ENCODE results near the gene DOHH.
"Not testable (repeated sequence)": the region's sequence is repeated elsewhere in the genome, so short reads cannot be mapped to it uniquely, and the experiment has no call there.

Gene DOHH

DNA sequence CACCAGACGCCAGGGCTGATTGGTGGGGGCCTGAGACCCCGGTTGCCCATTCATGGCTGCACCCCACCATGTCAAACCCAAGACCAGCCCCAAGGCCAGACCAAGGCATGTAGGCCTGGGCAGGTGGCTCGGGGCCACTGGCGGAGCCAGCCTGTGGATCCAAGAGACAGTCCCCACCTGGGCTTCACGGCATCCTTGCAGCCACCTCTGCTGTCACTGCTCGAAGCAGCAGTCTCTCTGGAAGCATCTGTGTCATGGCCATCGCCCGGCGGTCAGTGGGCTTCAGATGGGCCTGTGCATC, 34.7 kb upstream of the DOHH start:
- no peak overlapping the region for H3K27ac ChIP-seq
- no peak for DNase-seq (ENCODE audit: low read depth, low spot score)

DNA sequence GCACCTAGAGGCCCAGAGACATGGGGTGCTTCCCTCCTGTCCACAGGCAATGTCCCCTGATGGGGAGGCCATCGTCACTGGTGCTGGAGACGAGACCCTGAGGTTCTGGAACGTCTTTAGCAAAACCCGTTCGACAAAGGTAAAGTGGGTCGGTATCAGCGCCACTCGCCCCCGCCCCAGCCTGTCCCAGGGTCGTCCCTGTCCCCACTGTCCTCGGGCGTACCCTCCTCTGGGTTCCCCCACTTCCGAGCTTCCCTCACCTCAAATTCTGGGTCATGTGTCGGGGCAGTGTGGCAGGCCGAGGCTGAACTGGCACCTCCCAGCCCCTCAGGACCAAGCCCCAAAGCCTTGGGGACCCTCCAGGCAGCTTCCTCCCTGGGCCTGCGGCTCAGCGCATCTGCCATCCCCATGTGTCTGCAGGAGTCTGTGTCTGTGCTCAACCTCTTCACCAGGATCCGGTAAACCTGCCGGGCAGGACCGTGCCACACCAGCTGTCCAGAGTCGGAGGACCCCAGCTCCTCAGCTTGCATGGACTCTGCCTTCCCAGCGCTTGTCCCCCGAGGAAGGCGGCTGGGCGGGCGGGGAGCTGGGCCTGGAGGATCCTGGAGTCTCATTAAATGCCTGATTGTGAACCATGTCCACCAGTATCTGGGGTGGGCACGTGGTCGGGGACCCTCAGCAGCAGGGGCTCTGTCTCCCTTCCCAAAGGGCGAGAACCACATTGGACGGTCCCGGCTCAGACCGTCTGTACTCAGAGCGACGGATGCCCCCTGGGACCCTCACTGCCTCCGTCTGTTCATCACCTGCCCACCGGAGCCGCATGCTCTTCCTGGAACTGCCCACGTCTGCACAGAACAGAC, 34.1 kb upstream of the DOHH start:
- DNase-seq (ENCODE audit: low read depth, low spot score), result no peak
- H3K27ac ChIP-seq, result no peak overlapping the region

DNA sequence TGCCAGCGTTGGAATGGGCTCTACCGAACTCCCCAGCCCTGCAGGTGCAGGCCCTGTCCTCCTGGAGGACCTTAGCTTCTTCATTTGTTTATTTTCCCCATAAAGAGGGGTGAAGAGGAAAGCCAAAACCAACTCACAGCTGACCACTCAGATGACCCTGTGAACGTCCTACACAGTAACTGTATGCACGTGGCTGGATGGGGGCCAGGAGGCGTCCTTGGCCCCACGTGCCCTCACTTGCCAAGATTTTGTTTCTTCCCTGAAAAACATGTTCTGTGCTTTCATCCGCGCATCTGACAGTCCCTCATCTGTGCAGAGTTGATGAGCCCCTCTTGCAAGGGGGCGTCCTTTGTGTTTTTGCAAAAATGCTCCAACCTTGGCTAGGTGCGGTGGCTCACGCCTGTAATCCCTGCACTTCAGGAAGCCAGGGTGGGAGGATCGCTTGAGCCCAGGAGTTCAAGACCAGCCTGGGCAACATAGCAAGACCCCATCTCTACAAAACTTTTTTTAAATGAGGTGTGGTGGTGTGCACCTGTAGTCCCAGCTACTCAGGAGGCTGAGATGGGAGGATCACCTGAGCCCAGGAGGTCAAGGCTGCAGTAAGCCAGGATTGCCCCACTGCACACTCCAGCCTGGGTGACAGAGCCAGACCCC, 33.2 kb upstream of the DOHH start:
- no peak for DNase-seq (ENCODE audit: low read depth, low spot score)
- no peak overlapping the region for H3K27ac ChIP-seq

DNA sequence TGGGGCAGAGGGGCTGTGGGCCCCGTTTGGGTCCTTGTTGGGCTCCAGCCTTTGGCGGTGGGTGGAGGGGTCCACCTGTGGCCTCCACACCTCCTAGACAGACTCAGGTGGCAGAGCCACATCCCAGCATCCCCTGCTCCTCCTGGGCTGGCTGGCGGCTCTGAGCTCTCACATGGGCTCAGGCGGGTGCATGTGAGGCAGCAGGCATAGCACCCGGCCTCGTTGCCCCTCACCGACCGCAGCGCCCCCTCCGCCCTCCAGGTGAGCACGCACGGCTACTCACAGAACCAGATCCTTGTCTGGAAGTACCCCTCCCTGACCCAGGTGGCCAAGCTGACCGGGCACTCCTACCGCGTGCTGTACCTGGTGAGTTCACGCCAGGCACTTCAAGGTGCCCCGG, 32.6 kb upstream of the DOHH start:
- no peak for DNase-seq (ENCODE audit: low read depth, low spot score)
- H3K27ac ChIP-seq, result no peak overlapping the region

DNA sequence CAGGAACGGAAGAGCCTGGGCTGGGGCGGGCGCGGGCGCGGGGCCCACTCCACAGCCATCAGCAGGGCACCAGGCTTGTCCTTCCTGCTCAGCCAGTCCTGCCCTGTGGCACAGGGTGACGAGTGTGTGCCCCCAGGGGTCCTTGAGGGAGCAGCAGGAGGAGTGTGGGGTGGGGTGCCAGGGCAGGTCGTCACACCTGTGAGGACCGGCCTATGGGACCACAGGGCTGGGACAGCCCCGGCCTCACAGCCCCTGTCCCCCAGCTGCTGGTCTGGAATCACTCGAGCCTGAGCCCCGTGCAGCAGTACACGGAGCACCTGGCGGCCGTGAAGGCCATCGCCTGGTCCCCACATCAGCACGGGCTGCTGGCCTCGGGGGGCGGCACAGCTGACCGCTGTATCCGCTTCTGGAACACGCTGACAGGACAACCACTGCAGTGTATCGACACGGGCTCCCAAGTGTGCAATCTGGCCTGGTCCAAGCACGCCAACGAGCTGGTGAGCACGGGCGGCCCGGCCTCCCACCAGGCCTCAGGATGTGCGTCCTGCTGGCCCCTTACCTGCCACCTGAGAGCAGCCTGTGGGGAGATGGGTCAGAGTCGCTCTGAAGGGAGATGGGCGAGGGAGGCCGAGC, 31.8 kb upstream of the DOHH start:
- DNase-seq (ENCODE audit: low read depth, low spot score), result no peak
- no peak overlapping the region for H3K27ac ChIP-seq

DNA sequence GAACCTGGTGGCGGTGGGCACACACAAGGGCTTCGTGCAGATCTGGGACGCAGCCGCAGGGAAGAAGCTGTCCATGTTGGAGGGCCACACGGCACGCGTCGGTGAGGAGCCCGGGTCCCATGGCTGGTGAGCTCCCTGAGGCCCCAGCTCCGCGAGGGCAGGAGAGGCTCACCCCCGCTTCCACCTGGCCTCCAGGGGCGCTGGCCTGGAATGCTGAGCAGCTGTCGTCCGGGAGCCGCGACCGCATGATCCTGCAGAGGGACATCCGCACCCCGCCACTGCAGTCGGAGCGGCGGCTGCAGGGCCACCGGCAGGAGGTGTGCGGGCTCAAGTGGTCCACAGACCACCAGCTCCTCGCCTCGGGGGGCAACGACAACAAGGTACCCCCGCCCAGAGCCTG, 31.2 kb upstream of the DOHH start:
- no peak for DNase-seq (ENCODE audit: low read depth, low spot score)
- H3K27ac ChIP-seq, result no peak overlapping the region

DNA sequence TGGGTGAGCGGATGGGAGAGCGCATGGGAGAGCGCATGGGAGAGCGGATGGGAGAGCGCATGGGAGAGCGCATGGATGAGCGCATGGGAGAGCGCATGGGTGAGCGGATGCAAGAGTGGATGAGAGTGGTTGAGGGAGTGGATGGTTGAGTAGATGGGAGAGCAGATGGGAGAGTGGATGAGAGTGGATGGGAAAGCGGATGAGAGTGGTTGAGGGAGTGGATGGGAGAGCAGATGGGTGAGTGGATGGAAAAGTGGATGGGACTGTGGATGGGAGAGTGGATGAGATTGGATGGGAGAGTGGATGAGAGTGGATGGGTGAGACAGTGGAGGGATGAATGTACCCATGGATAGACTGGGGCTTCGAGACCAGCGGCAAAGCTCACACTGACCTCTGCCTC, 29.9 kb upstream of the DOHH start:
- no peak overlapping the region for H3K27ac ChIP-seq
- DNase-seq (ENCODE audit: low read depth, low spot score), result no peak

DNA sequence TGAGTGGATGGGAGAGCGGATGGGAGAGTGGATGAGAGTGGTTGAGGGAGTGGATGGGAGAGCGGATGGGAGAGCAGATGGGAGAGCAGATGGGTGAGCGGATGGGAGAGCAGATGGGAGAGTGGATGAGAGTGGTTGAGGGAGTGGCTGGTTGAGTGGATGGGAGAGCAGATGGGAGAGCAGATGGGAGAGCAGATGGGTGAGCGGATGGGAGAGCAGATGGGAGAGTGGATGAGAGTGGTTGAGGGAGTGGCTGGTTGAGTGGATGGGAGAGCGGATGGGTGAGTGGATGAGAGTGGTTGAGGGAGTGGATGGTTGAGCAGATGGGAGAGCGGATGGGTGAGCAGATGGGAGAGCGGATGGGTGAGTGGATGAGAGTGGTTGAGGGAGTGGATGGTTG, 28.8 kb upstream of the DOHH start:
- not testable (repeated sequence) for DNase-seq (ENCODE audit: low read depth, low spot score); H3K27ac ChIP-seq

DNA sequence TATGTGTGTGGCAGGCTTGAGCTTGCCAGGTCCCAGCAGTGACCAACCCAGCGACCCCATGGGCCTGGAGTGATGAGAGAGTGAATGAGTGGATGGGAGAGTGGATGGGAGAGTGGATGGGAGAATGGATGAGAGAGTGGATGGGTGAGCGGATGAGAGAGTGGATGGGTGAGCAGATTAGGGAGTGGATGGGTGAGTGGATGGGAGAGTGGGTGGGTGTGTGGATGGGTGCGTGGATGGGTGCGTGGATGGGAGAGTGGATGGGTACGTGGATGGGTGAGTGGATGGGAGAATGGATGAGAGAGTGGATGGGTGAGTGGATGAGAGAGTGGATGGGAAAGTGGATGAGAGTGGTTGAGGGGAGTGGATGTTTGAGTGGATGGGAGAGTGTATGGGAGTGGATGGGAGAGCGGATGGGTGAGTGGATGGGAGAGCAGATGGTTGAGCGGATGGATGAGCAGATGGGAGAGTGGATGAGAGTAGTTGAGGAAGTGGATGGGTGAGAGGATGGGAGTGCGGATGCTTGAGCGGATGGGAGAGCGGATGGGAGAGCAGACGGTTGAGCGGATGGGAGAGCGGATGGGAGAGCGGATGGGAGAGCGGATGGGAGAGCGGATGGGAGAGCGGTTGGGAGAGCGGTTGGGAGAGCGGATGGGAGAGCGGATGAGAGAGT, 28.2 kb upstream of the DOHH start:
- DNase-seq (ENCODE audit: low read depth, low spot score), result no peak
- H3K27ac ChIP-seq, result no peak overlapping the region

DNA sequence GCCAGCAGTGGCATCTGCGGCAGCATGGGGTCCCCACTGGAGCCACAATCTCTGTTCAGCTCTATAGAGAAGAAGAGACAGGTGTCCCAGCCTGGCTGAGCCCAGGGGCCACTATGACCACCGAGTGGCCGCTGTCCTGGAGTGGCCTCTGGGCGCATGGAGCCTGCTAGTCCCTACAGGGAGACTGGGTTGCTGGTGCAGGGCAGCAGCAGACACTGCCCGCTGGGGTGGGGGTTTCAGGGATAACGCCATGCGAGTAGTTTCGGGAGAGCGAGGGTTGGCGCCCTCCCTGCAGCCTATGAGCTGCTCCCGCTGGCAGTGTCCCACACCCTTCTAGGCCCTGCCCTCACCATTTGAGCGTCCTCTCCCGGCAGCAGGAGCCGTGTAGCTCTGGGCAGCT, 27.6 kb upstream of the DOHH start:
- no peak overlapping the region for H3K27ac ChIP-seq
- no peak for DNase-seq (ENCODE audit: low read depth, low spot score)

DNA sequence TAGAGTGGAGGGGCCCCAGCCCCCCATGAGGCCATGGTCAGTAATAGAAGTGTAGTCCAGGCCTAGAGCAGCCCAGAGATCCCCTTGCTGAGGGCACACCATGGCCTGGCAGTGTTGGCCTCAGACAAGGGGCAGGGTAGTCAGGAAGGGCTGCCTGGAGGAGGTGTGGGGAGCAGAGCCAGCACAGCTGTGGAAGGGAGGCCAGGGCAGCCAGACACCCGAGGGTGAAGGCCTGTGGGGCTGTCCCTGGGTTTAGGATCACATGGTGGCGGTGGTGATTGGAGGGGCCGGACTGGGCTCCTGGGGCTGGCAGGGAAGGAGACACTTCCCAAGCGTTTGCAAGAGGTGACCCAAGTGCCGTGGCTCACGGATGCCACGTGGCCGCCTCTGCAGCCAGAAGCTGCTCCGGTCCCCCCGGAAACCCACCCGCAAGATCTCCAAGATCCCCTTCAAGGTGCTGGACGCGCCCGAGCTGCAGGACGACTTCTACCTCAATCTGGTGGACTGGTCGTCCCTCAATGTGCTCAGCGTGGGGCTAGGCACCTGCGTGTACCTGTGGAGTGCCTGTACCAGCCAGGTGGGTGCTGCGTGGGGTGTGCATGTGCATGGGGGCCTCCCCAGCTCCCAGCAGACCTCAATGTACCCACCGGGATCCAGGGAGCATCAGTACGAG, 26.9 kb upstream of the DOHH start:
- H3K27ac ChIP-seq, result no peak overlapping the region
- DNase-seq (ENCODE audit: low read depth, low spot score), result no peak

DNA sequence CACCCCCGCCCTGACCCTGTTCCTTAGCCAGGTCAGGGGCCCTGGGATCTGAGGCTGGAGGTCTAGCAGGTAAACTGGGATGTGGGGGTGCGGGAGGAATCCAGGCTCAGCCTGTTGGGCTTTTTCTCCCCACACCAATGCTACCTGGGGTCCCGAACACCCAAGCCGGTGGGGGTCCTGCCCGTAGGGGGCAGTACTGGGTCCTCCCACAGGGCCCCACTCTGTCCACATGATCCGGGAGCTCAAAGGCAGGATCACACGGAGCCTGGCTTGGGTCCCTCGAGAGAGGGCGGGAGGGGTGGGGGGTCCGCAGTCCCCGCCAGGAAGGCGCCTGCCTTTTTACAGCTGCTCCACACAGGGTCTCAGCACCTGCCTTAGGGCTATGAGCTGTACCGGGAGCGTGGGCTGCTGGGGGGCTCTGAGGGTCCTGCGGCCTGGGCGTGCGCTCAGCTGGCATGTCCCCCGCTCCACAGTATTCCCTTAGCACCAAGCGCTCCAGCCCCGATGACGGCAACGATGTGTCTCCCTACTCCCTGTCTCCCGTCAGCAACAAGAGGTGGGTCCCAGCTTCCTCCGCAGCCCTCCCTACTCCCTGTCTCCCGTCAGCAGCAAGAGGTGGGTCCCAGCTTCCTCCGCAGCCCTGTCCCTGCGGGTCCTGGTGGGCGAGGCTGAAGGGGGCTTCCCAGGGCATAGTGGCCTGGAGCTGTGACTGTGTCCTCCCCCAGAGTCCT, 26.2 kb upstream of the DOHH start:
- no peak for DNase-seq (ENCODE audit: low read depth, low spot score)
- H3K27ac ChIP-seq, result no peak overlapping the region

DNA sequence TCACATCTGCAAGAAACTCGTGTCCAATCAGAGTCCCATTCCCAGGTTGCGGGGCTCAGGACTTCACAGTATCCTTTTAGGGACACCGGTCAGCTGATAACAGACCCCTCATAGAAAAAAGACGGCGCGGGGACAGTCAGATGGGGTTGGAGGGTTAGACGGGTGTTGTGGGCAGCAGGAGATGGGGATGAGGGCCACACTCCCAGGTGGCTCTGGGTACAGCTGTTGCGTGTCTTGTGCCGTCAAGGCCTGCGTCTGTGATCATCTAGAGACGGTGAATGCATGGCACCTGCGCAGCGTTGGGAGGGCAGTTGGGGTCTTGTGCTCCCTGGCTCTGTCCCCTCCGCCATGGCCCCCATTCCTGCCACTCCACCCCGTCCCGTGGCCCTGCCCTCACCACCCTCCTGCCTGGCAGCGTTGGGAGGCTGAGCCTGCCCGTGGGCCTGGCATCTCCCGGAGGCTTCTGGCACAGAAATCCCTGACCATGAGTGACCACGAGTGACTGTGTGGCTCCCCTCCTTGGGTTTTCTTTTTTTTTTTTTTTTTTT, 24.5 kb upstream of the DOHH start:
- no peak overlapping the region for H3K27ac ChIP-seq
- no peak for DNase-seq (ENCODE audit: low read depth, low spot score)

DNA sequence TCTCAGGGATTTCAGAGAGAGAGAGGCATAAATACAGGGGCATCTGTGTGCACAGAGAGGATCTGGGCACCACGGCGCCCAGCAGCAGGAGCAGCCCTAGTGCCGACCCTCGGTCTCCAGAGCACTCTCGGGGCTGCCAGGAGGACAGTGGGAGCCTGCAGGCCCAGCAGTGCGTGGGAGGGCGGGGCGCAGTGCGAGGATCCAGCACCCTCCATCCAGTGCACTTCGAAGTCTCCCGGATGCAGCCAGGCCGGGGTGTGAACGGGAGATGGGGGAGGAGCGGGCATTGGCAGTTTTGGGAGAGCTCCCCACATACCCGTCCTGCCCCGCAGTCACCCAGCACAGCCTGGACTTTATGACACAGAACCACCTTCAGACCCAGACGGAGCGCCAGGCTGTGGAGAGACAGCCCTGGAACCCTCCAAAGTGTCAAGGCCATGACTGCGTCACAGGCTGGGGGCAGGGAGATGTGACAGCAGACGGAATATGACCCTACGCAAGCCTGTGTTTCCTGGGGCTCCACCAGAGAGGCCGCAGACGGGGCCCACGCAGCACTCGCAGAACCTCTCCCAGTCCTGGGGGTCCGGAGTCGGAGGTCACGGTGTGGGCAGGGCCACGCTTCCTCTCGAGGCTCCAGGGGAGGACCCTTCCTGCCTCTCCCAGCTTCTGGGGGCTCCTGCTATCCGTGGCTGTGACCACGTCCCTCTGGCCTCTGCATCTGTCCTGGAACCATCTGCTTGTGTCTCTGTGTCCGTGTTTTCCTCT, 23.8 kb upstream of the DOHH start:
- DNase-seq (ENCODE audit: low read depth, low spot score), result no peak
- H3K27ac ChIP-seq, result no peak overlapping the region

DNA sequence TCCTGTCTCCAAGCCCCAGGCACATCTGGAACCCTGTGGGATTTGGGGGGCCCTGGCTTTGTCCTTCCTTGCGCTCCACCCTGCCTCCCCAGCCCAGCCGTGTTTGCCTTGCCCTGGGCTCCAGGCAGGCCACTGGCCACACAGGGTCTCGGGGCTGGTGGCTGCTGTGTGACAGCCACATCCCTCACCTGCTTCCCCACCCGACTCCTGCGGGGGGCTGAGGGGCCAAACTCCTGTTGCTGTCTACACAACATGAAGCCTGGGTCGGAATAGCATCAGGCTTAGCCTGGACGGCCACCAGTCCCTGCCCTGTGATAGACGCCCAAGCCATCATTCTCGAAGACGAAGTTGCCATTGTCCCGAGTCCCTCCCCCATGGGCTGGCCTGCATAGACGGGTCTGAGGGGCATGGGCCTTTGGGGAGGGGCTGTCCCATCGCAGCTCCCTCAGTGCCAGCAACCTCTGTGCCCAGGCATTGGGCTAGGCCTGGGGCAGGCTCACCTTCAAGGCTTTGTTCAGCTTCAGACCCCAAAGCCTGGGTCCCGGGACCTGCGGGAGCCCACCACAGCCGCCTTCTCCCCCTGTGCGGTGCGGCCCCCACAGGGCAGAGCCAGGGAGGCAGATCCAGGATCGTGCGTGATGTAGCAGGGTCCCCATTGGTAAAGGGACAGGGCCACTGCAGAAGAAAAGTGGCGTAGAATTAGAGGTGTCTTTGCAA, 23.0 kb upstream of the DOHH start:
- no peak for DNase-seq (ENCODE audit: low read depth, low spot score)

DNA sequence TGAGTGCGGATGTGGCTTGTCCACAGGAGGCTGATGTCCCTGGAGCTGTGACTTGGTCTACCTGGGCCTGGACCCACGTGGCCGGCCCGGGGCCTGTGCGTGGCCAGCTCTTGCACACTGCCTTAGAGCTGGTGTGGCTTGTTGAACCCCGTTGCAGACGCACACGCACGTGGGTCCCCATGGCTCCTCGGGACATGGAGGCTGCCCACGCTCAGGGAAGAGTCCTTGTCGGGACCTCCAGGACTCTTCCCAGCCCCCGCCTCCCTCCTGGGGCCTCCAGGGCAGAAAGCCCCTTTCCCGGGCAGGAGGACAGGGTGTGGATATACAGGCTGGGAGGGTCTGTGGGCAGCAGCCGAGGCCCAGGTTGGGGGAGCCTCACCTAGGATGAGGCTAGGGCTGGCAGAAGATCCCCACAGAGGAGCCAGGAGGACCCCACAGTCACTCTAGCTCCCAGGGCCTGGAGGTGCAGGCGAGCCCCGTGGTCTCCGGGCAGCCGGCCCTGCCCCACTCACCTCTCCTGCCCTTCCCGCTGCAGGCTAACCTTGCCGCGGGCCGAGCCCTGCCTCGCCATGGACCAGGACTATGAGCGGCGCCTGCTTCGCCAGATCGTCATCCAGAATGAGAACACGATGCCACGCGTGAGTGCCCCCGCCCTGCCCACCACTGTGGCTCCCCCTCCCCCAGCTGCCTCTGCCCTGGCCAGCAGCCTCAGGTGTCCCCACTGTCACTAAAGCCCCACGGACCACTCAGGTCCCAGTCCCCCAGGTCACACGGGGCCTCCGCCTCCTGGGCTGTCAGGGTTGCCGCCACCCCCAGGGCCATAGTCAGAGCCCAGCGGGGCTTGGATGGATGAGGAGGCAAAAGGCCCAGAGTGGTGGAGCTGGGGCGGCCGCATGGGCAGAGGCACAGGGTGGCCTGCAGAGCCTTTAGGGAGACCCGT, 22.2 kb upstream of the DOHH start:
- H3K27ac ChIP-seq, result no peak overlapping the region

More for the DNA sequence above, 23.0 kb upstream of the DOHH start:
- no peak overlapping the region for H3K27ac ChIP-seq

DNA sequence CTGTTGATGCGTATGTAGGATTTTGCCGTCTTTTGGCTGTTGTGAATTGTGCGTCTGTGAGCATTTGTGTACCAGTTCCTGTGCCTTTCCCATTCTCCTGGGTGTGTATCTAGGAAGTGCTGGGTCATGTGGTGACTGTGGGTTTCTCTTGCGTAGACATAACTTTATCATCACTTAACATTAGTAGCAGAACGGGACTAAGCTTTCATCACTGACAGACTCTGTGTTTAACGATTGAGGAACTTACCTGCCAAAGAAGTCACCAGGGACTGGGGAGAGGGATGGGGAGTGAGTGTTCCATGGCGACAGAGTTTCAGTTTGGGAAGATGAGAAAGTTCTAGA, 20.6 kb upstream of the DOHH start:
- peak; percentile 78 for DNase-seq (ENCODE audit: low read depth, low spot score)
- peak overlapping the region; percentile 87 for H3K27ac ChIP-seq

More for the DNA sequence above, 22.2 kb upstream of the DOHH start:
- DNase-seq (ENCODE audit: low read depth, low spot score), result no peak

All from epithelial cell of prostate (primary cell).